Loucy (cell line): ENCODE results near the gene CAMK2A.

Source experiments
- H2AFZ ChIP-seq: fragments of 200-600 bp; sonication (generic); 2 replicates; pipeline ENCODE4 v1.6.0; 2016; ENCODE audit warnings: antibody characterized with exemption, mild to moderate bottlenecking, low read length, moderate library complexity
- H3F3A ChIP-seq: fragments of 200-600 bp; 2 replicates; pipeline ENCODE4 v1.6.0; 2016; ENCODE audit warnings: antibody characterized with exemption, low read depth, mild to moderate bottlenecking
- H3K27me3 ChIP-seq: fragments of 200-600 bp; sonication (generic); 2 replicates; pipeline ENCODE4 v1.6.1; 2014; ENCODE audit warnings: low read length, mild to moderate bottlenecking; ENCODE audit not compliant: insufficient read depth, poor library complexity, severe bottlenecking
- H3K36me3 ChIP-seq: fragments of 200-600 bp; sonication (generic); 2 replicates; pipeline ENCODE4 v1.6.1; 2016; ENCODE audit warnings: low read length; ENCODE audit not compliant: insufficient read depth
- H3K4me1 ChIP-seq: fragments of 200-600 bp; sonication (generic); 2 replicates; pipeline ENCODE4 v1.5.1; 2014; ENCODE audit warnings: low read length, mild to moderate bottlenecking; ENCODE audit not compliant: insufficient read depth, poor library complexity, severe bottlenecking
- H3K4me2 ChIP-seq: fragments of 200-600 bp; sonication (generic); 2 replicates; pipeline ENCODE4 v1.6.0; 2014; ENCODE audit warnings: antibody characterized with exemption, low read length, low read depth, mild to moderate bottlenecking; ENCODE audit not compliant: poor library complexity, severe bottlenecking
- H3K4me3 ChIP-seq: fragments of 200-600 bp; sonication (generic); 2 replicates; pipeline ENCODE4 v1.5.1; 2014; ENCODE audit warnings: low read length, mild to moderate bottlenecking, mixed read lengths; ENCODE audit not compliant: poor library complexity, severe bottlenecking
- H3K79me2 ChIP-seq: fragments of 200-600 bp; sonication (generic); 2 replicates; pipeline ENCODE4 v1.6.1; 2014; ENCODE audit warnings: low read length; ENCODE audit not compliant: insufficient read depth
- H3K9ac ChIP-seq: fragments of 200-600 bp; sonication (generic); 2 replicates; pipeline ENCODE4 v1.6.0; 2014; ENCODE audit warnings: mild to moderate bottlenecking, low read depth, low read length, moderate library complexity; ENCODE audit not compliant: poor library complexity, severe bottlenecking
- H3K9me2 ChIP-seq: fragments of 200-600 bp; sonication (generic); replicated peaks from 2 replicates; pipeline ENCODE4 v1.6.1; 2016; ENCODE audit warnings: low read depth, low read length, mixed read lengths
- H3K9me3 ChIP-seq: fragments of 200-600 bp; sonication (generic); 2 replicates; pipeline ENCODE4 v1.6.1; 2014; ENCODE audit warnings: mild to moderate bottlenecking, antibody characterized with exemption, low read length, low read depth; ENCODE audit not compliant: insufficient read depth
- H4K20me1 ChIP-seq: fragments of 200-600 bp; sonication (generic); 2 replicates; pipeline ENCODE4 v1.6.0; 2014; ENCODE audit warnings: antibody characterized with exemption, low read length, mild to moderate bottlenecking; ENCODE audit not compliant: insufficient read depth, poor library complexity, severe bottlenecking
- CTCF ChIP-seq: fragments of 200-600 bp; sonication (generic); conservative IDR thresholded peaks from 2 replicates; pipeline ENCODE4 v1.5.1; 2014; ENCODE audit warnings: mild to moderate bottlenecking, antibody characterized with exemption, low read length
- EZH2phosphoT487 ChIP-seq: fragments of 200-600 bp; IDR thresholded peaks from 2 replicates; pipeline ENCODE4 v1.6.1; 2018; ENCODE audit warnings: antibody characterized with exemption, mild to moderate bottlenecking, moderate library complexity, borderline replicate concordance

Gene CAMK2A

DNA sequence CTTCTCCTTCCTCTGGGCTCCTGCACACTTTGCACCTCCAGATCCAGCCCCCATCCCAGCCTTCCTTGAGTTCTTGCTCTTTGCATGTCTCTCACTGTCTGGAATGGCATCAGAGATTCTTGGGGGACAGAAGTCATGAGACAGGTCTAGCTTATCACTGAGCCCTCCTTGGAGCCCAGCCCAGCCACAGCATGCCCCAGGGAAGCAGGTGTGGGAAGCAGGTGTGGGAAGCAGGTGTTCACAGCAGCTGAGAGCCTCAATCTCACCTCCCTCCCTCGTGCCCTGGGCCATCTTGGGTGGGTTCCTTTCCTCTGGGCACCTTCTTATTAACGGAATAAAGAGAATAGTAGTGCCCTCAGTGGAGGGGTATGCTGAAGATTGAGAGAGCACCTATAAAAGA, 72.5 kb downstream of the CAMK2A start:
- Histone ChIP-seq H3K4me2 (no peak overlapping the region), H3K4me1 (no peaks in the 10 kb centered on the region), H3K9me3 (no peaks in the 10 kb centered on the region), H3K27me3 (no peaks in the 10 kb centered on the region), H3K36me3 (no peaks in the 10 kb centered on the region), H3K9ac (no peak overlapping the region), H3K9me2 (no peaks in the 10 kb centered on the region), H3K4me3 (no peak overlapping the region), H3F3A (no peaks in the 10 kb centered on the region), H2AFZ (no peak overlapping the region), H4K20me1 (no peaks in the 10 kb centered on the region), H3K79me2 (no peaks in the 10 kb centered on the region)
- TF ChIP-seq CTCF = no peak
- no peak for TF ChIP-seq EZH2phosphoT487

DNA sequence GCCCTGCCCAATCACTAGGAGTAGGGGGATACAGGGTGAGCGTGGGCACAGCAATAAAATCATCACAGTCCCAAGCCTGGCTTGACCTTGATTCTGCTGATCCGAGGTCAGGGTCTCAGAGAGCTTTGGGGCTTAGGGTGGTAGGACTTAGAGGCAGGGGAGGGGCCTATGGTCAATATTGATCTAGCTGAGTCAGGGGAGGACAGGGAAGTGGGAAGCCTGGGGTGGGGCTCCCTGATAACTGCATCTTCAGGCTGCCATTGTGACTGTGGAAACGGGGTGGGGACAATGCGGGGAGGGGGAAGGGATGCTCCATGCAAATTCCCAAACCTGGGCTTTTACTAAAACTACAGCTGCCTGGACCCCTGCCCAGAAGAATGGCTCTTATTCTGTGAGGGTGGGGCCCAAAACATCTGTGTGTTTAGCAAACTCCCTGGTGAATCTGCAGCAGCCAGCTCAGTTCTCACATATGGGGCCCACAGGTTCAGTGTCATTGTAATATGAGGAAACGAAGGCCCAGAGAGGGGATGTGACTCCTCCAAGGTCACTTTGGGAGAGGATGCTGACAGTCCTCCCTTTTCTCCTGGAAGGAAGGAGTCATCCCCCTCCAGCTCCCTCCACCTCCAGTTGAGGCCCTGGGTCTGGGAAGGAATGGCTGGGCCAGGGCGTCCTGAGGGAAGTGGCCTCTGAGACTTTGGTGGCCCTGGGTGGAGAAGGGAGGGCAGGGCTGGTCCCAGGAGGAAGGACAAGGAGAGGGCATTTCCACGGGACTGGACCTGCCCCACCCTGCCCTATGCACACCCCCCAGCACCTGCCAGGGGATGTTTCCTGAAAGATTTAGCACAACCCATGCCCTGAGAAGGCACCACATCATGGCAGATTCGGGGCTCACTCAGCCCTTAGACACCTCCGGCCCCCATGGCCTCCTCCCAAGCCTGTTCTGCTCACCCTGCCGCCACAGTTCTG, 73.3 kb downstream of the CAMK2A start:
- no peaks in the 10 kb centered on the region for H3K79me2 ChIP-seq
- H3K4me2 ChIP-seq = no peak overlapping the region
- H2AFZ ChIP-seq = no peak overlapping the region
- no peaks in the 10 kb centered on the region for H3K4me1 ChIP-seq
- no peaks in the 10 kb centered on the region for H3K36me3 ChIP-seq
- no peaks in the 10 kb centered on the region for H3K9me3 ChIP-seq
- H4K20me1 ChIP-seq = no peaks in the 10 kb centered on the region
- no peak overlapping the region for H3K9ac ChIP-seq
- TF ChIP-seq CTCF (no peak), EZH2phosphoT487 (no peak)
- H3K4me3 ChIP-seq = no peak overlapping the region
- no peaks in the 10 kb centered on the region for H3K9me2 ChIP-seq
- H3F3A ChIP-seq = no peaks in the 10 kb centered on the region
- H3K27me3 ChIP-seq = no peaks in the 10 kb centered on the region

DNA sequence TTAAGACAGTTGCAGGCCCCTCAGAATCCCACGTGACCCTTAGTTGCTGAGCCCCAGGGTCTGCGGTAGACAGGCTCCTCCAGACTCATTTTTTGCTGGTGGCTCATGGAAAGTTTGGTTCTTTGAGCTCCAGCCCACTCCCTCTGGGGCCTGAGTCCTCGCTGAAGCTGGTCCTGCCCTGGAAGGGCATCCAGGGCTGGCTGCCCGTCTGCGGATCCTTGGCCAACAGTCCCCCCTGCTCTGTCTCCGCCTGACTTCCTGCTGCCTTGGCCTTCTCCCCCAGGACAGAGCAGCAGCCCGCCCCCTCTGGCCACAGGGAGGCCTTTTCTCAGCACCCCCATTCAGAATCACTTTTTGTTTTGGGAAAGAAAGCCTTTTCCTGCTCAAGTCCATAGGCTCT, 75.3 kb downstream of the CAMK2A start:
- Histone ChIP-seq H2AFZ (no peak overlapping the region), H3K36me3 (no peaks in the 10 kb centered on the region), H3K4me1 (peaks cover 7% of the 10 kb centered on the region), H3K4me2 (no peak overlapping the region), H3K9ac (no peak overlapping the region), H3K9me2 (no peaks in the 10 kb centered on the region), H3F3A (no peaks in the 10 kb centered on the region), H3K27me3 (no peaks in the 10 kb centered on the region), H3K79me2 (no peaks in the 10 kb centered on the region), H3K4me3 (no peak overlapping the region), H3K9me3 (no peaks in the 10 kb centered on the region), H4K20me1 (no peaks in the 10 kb centered on the region)
- TF ChIP-seq CTCF (no peak), EZH2phosphoT487 (no peak)
